Cardiac fibroblast (primary cell): Measurements from ENCODE around the gene MBTPS1.

ENCODE experiments used
- DNase-seq, 2 donors: peaks; one replicate each; pipeline versions ENCODE4 v3.0.0 to v3.0.0-alpha.2; 2010; ENCODE audit warnings: low read depth in 2 of 2
- H3K4me3 ChIP-seq, 2 donors: replicated peaks in 1 of 2; 1 replicate in 1 of 2; 2 replicates in 1 of 2; pipeline ENCODE4 v1.5.1; 2011; ENCODE audit warnings: low read depth in 2 of 2, low read length in 2 of 2, mild to moderate bottlenecking in 2 of 2, moderate library complexity in 1 of 2
- TF ChIP-seq, protein P1 (sequence below): IDR thresholded peaks from one replicate; pipeline ENCODE4 v1.5.1; 2011; ENCODE audit warnings: low read depth, mild to moderate bottlenecking, low read length, inconsistent platforms

The MBTPS1 gene

GRCh38 chr16:84138500-84138823, 21.7 kb upstream of the MBTPS1 start:
- no peak for DNase-seq
- no peak overlapping the region for H3K4me3 ChIP-seq
- TF ChIP-seq, protein P1, sequence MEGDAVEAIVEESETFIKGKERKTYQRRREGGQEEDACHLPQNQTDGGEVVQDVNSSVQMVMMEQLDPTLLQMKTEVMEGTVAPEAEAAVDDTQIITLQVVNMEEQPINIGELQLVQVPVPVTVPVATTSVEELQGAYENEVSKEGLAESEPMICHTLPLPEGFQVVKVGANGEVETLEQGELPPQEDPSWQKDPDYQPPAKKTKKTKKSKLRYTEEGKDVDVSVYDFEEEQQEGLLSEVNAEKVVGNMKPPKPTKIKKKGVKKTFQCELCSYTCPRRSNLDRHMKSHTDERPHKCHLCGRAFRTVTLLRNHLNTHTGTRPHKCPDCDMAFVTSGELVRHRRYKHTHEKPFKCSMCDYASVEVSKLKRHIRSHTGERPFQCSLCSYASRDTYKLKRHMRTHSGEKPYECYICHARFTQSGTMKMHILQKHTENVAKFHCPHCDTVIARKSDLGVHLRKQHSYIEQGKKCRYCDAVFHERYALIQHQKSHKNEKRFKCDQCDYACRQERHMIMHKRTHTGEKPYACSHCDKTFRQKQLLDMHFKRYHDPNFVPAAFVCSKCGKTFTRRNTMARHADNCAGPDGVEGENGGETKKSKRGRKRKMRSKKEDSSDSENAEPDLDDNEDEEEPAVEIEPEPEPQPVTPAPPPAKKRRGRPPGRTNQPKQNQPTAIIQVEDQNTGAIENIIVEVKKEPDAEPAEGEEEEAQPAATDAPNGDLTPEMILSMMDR, result no peak

DNA sequence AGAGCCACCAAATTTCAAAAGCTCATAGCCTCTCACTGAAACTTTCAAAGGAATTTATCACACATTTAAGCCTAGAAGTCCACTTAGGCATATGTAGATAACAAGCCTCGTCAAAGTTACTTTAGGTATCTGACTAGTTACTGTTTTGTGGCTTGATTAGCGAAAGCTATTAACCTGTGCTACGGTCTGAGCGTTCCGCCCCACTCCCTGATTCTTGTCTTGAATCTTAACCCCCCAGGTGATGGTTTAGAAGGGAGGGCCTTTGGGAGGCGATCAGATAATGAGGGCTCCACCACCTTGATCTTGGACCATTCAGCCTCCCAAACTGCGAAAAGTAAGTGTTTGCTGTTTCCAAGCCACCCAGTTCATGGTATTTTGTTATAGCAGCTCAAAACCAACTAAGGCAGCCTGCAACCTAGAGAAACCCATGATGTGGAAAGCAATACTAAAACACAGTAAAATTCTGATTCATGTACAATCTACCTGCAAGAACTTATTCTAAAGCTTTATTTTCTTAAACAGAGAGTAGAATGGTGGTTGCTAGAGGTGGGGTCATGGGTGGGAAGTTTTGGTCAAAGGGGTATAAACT, 21.1 kb upstream of the MBTPS1 start:
- TF ChIP-seq, protein P1, result no peak
- H3K4me3 ChIP-seq, result no peak overlapping the region
- DNase-seq, result no peak

DNA sequence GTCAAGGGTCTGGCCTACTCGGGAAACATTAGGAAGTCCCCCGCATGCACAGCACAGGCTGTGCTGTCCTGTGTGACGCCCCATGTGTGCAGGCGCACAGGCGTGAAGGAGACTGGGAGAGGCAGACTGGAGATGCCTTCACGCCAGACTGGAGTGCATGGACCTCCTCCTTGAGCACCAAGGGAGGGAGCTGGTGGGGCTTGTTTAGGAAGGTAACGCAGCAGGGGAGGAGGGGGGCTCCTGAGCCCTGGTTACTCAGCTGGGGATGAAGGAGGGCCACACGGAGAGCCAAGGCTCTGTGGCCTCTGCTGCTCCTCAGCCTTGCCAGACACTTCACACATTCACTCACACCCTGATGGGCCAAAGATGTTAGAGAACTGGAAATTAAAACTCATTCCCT, 20.5 kb upstream of the MBTPS1 start:
- H3K4me3 ChIP-seq, result no peak overlapping the region
- TF ChIP-seq, protein P1, result no peak
- no peak for DNase-seq

- TF ChIP-seq, protein P1, result no peak
- H3K4me3 ChIP-seq, result no peak overlapping the region
- DNase-seq, result no peak
Measured at GRCh38 chr16:84136331-84137125, 19.8 kb upstream of the MBTPS1 start.

DNA sequence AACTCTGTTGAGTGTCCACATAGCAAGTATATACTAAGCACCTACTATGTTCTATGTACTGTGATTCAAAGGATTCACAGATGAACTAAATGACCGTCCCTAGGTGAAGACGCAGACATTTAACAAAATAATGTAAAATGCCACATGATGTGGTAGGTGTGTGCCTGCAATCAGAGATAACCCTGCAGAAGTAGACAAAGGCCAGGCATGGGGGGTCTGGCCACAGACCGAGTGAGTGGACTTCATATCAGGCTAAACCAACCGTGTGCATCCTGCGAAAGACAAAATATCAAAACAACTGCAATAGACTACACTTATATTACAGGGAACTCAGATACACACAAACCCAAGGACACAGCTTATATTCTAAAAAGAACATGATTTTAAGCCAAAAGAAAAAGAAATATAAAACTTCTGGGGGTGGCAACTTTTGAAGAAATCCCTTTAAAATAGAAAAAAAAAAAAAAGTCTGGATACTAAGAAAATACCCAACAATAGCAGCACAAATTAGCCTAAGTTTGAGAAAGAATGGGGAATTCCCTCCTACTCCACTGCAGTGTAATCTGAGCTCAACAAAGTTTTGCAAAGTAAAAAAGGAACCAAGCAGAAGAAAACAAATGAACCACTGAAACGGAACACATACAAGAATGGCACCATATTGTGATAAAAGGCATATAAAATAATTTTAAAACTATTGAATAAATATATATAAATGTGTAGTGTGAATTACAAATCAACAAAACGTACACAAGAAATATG, 16.0 kb upstream of the MBTPS1 start:
- TF ChIP-seq, protein P1, result no peak
- no peak for DNase-seq
- no peak overlapping the region for H3K4me3 ChIP-seq

DNA sequence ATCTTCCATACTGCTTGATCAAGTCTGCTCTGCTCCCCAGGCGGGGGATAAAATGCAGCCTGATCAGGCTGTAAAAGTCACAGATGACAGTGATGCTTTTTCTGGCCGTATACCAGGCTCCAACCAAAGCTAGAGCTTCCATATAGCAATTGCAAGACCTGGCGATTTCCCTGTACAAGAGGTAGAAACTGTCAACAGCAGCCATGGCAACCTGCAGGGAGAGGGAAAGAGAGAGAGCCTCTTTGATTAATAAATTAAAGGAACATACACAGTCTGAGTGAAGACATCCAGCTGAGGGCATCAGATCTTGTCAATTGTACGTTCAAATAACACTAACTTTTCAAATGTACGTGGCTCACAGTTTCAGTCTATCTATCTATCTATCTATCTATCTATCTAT, 14.4 kb upstream of the MBTPS1 start:
- no peak overlapping the region for H3K4me3 ChIP-seq
- no peak for DNase-seq
- TF ChIP-seq, protein P1, result no peak
